ENCODE measurements around the gene FAM20C.

DNA sequence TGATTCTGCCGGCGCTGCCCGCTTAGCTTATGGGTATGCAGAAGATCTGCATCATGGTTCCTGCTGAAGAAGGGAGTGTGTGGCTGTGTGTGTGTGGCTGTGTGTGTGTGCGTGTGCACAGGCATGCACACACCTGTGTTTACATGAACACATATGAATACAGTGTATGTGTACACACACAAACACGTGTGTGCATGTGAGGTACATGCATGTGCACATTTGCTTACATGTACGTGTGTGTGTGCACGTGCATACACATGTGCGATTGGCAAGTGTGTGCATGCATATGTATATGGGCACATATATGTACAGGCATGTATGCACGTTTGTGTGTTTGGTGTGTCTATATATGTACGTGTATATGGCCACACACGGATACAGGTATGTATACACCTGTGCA lies 16.4 kb upstream of the FAM20C start:
- TF ChIP-seq, protein P1, sequence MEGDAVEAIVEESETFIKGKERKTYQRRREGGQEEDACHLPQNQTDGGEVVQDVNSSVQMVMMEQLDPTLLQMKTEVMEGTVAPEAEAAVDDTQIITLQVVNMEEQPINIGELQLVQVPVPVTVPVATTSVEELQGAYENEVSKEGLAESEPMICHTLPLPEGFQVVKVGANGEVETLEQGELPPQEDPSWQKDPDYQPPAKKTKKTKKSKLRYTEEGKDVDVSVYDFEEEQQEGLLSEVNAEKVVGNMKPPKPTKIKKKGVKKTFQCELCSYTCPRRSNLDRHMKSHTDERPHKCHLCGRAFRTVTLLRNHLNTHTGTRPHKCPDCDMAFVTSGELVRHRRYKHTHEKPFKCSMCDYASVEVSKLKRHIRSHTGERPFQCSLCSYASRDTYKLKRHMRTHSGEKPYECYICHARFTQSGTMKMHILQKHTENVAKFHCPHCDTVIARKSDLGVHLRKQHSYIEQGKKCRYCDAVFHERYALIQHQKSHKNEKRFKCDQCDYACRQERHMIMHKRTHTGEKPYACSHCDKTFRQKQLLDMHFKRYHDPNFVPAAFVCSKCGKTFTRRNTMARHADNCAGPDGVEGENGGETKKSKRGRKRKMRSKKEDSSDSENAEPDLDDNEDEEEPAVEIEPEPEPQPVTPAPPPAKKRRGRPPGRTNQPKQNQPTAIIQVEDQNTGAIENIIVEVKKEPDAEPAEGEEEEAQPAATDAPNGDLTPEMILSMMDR (IDR thresholded peaks at IDR 0.05) = no peak
- TF ChIP-seq POLR2AphosphoS5 (IDR thresholded peaks at IDR 0.05) = no peak

All from upper lobe of left lung (tissue), 4 donors.